BE2C (cell line): ENCODE results near the gene NOL6.

Experiments
- DNase-seq: peaks from one replicate; pipeline ENCODE4 v3.0.0-alpha.2; 2020
- H3K27me3 ChIP-seq: fragments of 250-450 bp; sonication (Bioruptor Pico); 2 replicates; pipeline ENCODE4 v1.5.1; 2020; ENCODE audit warnings: mild to moderate bottlenecking
- H3K36me3 ChIP-seq: fragments of 250-450 bp; sonication (Bioruptor Pico); 2 replicates; pipeline ENCODE4 v1.5.1; 2020; ENCODE audit warnings: mild to moderate bottlenecking
- H3K4me1 ChIP-seq: fragments of 250-450 bp; sonication (Bioruptor Pico); 2 replicates; pipeline ENCODE4 v1.5.1; 2020
- H3K4me3 ChIP-seq: 2 replicates; pipeline ENCODE4 v1.5.1; 2011; ENCODE audit warnings: low read depth, low read length
- H3K9me3 ChIP-seq: fragments of 250-450 bp; sonication (Bioruptor Pico); 2 replicates; pipeline ENCODE4 v1.5.1; 2020
- TF ChIP-seq, protein P1 (sequence below): IDR thresholded peaks from 2 replicates; pipeline ENCODE4 v1.5.1; 2012; ENCODE audit warnings: mild to moderate bottlenecking, low read depth, low read length

NOL6 gene

GRCh38 chr9:33436445-33436844, 37.3 kb downstream of the NOL6 start:
- H3K4me3 ChIP-seq, result no peak overlapping the region
- no peaks in the 10 kb centered on the region for H3K27me3 ChIP-seq
- no peaks in the 10 kb centered on the region; the same call in 1 of the 2 replicates for H3K4me1 ChIP-seq
- TF ChIP-seq, protein P1, sequence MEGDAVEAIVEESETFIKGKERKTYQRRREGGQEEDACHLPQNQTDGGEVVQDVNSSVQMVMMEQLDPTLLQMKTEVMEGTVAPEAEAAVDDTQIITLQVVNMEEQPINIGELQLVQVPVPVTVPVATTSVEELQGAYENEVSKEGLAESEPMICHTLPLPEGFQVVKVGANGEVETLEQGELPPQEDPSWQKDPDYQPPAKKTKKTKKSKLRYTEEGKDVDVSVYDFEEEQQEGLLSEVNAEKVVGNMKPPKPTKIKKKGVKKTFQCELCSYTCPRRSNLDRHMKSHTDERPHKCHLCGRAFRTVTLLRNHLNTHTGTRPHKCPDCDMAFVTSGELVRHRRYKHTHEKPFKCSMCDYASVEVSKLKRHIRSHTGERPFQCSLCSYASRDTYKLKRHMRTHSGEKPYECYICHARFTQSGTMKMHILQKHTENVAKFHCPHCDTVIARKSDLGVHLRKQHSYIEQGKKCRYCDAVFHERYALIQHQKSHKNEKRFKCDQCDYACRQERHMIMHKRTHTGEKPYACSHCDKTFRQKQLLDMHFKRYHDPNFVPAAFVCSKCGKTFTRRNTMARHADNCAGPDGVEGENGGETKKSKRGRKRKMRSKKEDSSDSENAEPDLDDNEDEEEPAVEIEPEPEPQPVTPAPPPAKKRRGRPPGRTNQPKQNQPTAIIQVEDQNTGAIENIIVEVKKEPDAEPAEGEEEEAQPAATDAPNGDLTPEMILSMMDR, result no peak
- DNase-seq, result peak; percentile 54
- no peaks in the 10 kb centered on the region for H3K9me3 ChIP-seq
- no peaks in the 10 kb centered on the region for H3K36me3 ChIP-seq

- no peaks in the 10 kb centered on the region for H3K36me3 ChIP-seq
Measured at GRCh38 chr9:33435821-33436277, 37.9 kb downstream of the NOL6 start.

DNA sequence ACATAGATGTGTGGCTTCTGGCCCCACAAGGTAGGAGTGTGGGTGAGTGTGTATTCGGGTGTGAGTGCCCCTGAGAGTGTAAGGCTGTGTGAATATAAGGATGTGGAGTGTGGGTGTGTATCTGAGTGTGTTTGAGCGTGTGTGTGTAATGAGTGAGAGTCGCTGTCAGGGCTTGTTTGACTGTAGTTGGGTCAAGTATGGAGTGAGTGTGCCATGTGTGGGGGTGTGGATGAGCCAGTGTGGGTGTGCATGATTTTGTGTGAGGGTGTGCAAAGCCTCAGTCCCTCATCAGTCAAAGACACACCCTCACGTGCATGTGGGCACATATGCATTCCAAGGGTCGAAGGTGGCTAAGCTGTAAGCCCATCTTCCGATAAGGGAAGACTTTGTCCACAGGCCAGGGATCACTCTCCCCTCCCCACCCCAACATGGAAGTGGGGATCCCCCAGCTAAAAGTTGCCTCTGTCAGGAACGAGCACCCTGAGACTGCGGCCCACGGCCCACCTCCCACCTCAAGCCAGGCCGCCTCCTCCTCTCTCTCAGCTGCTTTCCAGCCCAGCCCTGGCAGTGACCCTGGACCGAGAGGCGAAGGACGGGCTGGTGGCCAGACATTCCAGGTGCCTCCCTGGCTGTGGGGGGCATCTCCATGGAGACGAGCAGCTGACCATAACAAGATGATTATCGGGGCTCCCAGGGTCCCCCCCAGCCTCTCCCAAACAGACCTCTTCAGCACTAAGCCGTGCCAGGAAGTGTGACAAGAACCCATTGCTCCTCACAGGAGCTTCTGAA, 39.2 kb downstream of the NOL6 start:
- DNase-seq, result no peak
- no peaks in the 10 kb centered on the region; the same call in 1 of the 2 replicates for H3K4me1 ChIP-seq
- no peak overlapping the region for H3K4me3 ChIP-seq
- H3K9me3 ChIP-seq, result no peaks in the 10 kb centered on the region
- no peaks in the 10 kb centered on the region for H3K36me3 ChIP-seq
- H3K27me3 ChIP-seq, result no peaks in the 10 kb centered on the region
- TF ChIP-seq, protein P1, result no peak

More at GRCh38 chr9:33435821-33436277, 37.9 kb downstream of the NOL6 start:
- Histone ChIP-seq H3K9me3 (no peaks in the 10 kb centered on the region), H3K4me1 (no peaks in the 10 kb centered on the region; the same call in 1 of the 2 replicates), H3K4me3 (no peak overlapping the region), H3K27me3 (no peaks in the 10 kb centered on the region)
- DNase-seq, result no peak
- TF ChIP-seq, protein P1, result no peak

- no peaks in the 10 kb centered on the region for H3K9me3 ChIP-seq
- DNase-seq, result no peak
- no peaks in the 10 kb centered on the region for H3K4me1 ChIP-seq
- no peak overlapping the region for H3K4me3 ChIP-seq
- no peaks in the 10 kb centered on the region for H3K27me3 ChIP-seq
- H3K36me3 ChIP-seq, result no peaks in the 10 kb centered on the region
- TF ChIP-seq, protein P1, result no peak
Measured at GRCh38 chr9:33433871-33434270, 39.9 kb downstream of the NOL6 start.

DNA sequence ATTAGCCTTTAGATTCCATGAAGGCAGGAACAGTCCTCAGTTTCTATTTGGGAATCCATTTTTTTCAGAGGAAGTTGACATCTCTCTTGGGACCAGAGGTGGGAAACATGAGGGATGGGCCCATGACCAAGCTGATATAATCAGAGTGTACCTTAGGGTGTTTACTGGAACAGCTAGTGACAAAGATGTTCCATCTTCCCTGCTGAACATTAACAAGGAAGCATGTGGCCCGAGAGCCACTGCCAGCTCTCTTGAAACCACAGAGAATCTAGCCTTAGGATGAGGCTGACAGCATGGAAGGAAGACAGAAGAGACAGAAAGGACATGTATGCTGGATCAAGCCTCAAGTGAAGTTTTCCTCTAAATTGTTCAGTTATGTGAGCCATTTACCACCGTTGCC, 42.3 kb downstream of the NOL6 start:
- no peaks in the 10 kb centered on the region for H3K27me3 ChIP-seq
- no peaks in the 10 kb centered on the region for H3K4me1 ChIP-seq
- H3K4me3 ChIP-seq, result no peak overlapping the region
- H3K36me3 ChIP-seq, result no peaks in the 10 kb centered on the region
- no peaks in the 10 kb centered on the region for H3K9me3 ChIP-seq
- TF ChIP-seq, protein P1, result no peak
- DNase-seq, result no peak

DNA sequence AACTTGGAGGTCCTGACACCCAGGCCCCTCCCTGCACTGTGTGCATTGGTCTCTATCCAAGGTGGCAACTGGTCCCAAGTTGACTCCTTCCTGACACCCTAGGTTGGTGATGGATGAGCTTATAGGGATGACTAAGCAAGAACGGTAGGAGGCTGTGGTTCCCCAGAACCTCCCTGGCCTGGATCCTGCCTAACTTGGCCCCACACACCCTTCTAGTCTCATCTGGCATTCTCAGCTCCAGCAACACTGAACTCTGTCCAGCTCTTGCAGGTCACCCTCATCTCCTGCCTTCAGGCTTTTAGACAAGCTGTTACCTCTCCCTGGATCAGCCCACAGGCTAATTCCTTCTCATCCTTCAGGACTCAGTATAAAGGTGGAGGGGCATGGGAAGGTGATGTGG, 42.8 kb downstream of the NOL6 start:
- H3K4me1 ChIP-seq, result no peaks in the 10 kb centered on the region
- no peaks in the 10 kb centered on the region for H3K27me3 ChIP-seq
- no peaks in the 10 kb centered on the region for H3K36me3 ChIP-seq
- no peak for DNase-seq
- no peak overlapping the region for H3K4me3 ChIP-seq
- TF ChIP-seq, protein P1, result no peak
- no peaks in the 10 kb centered on the region for H3K9me3 ChIP-seq
